ENCODE data around the gene ABCC3. TPM values are rescaled to one million over a fixed set of nuclear protein-coding genes. Genes with fewer than 3 reads are reported as not detected.

The ABCC3 gene
- total RNA-seq, 1 donor from 2014 or later, result 1.2 TPM

DNA sequence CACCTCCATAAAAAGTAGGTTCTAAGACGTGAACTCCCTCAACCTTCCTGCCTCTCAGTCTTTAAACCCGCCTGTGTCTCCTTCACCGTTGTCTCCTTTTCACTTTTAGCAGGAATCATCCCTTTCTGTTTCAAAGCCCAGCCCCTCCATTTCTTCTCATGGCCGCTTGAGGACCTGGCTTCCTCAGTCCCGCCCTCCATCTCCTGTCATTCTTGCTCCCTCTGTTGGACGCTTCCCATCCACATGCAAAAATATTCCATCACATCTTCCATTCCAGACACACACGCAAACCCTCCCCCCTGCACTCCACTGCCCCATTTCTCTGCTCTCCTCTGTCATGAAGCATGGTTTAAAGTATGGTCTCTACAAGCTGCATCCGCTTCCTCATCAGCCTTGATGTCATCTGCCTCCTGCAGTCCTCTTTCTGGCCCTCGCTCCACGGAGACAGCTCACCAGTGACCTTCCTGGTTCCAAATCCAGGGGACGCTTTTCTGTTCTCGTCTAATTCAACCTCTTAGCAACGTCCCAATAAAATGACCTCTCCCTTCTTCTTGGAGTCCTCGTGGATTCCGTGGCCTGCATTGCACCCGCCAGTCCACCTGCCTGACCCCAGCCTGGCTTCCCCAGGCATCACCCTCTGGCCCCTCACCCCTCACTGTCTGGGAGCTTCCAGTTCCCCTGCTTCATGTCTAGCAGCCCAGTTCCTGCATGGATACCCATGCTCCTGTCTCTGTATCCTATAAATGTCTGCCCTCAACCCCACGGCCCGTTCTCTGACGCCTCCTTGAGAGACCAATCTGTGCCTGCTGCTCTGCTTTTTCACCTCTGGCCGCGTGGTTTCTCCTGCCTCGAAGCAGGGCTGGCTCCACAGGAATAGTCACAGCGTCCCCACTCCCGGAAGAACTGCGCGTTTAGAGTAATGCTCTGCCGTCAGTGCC is 46.9 kb downstream of the ABCC3 start:
- Mint-ChIP-seq H3K36me3 (no peaks in the 10 kb centered on the region), H3K9me3 (no peaks in the 10 kb centered on the region), H3K4me1 (peaks cover 11% of the 10 kb centered on the region), H3K27ac (no peak overlapping the region), H3K27me3 (ENCODE audit: low read depth) (no peaks in the 10 kb centered on the region), H3K4me3 (no peak overlapping the region)
- DNase-seq (ENCODE audit: low spot score in 2 of 2, unreplicated experiment in 2 of 2), result peak in 1 of 2 experiments; percentile 60
- TF ChIP-seq, protein P1, sequence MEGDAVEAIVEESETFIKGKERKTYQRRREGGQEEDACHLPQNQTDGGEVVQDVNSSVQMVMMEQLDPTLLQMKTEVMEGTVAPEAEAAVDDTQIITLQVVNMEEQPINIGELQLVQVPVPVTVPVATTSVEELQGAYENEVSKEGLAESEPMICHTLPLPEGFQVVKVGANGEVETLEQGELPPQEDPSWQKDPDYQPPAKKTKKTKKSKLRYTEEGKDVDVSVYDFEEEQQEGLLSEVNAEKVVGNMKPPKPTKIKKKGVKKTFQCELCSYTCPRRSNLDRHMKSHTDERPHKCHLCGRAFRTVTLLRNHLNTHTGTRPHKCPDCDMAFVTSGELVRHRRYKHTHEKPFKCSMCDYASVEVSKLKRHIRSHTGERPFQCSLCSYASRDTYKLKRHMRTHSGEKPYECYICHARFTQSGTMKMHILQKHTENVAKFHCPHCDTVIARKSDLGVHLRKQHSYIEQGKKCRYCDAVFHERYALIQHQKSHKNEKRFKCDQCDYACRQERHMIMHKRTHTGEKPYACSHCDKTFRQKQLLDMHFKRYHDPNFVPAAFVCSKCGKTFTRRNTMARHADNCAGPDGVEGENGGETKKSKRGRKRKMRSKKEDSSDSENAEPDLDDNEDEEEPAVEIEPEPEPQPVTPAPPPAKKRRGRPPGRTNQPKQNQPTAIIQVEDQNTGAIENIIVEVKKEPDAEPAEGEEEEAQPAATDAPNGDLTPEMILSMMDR (IDR thresholded peaks at IDR 0.05; ENCODE audit: unreplicated experiment), result peak; percentile 34

DNA sequence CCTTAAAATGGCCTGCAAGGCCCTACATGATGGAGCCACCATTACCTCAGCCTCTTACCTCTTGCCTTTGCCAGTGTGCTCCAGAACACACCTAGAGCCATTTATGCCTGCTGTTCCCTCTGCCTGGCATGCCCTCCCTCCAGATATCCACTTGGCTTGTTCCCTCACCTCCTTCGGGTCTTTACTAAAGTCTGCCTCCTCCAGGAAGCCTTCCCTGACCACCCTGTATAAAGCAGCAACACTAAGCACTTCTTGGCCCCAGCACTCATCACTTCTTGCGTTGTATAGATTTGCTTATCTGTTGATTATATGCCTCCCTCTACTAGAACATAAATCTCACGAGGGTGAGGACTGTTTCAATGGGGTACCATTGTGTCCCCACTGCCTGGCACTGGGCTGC is 47.8 kb downstream of the ABCC3 start:
- DNase-seq (ENCODE audit: low spot score in 2 of 2, unreplicated experiment in 2 of 2), result no peak
- Mint-ChIP-seq H3K9me3 (no peaks in the 10 kb centered on the region), H3K4me1 (peaks cover 16% of the 10 kb centered on the region), H3K36me3 (no peaks in the 10 kb centered on the region), H3K27me3 (ENCODE audit: low read depth) (no peaks in the 10 kb centered on the region), H3K27ac (no peak overlapping the region), H3K4me3 (no peak overlapping the region)
- TF ChIP-seq, protein P1 (IDR thresholded peaks at IDR 0.05; ENCODE audit: unreplicated experiment), result no peak

DNA sequence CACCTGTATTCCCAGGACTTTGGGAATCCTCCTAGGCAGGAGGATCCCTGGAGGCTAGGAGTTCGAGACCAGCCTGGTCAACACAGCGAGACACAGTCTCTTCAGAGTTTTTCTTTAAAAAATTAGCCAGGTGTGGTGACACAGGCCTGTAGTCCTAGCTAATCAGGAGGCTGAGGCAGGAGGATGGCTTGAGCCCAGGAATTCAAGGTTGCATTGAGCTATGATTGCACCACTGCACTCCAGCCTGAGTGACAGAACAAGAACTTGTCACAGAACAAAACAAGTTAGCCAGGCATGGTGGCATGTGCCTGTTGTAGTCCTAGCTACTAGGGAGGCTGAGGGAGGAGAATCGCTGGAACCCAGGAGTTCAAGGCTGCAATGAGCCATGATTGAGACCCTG is 48.3 kb downstream of the ABCC3 start:
- no peaks in the 10 kb centered on the region for H3K36me3 Mint-ChIP-seq
- no peak overlapping the region for H3K4me3 Mint-ChIP-seq
- no peaks in the 10 kb centered on the region for H3K9me3 Mint-ChIP-seq
- no peak for DNase-seq (ENCODE audit: low spot score in 2 of 2, unreplicated experiment in 2 of 2)
- no peak overlapping the region for H3K27ac Mint-ChIP-seq
- H3K4me1 Mint-ChIP-seq, result peaks cover 16% of the 10 kb centered on the region
- no peaks in the 10 kb centered on the region for H3K27me3 Mint-ChIP-seq (ENCODE audit: low read depth)
- TF ChIP-seq, protein P1 (IDR thresholded peaks at IDR 0.05; ENCODE audit: unreplicated experiment), result no peak

DNA sequence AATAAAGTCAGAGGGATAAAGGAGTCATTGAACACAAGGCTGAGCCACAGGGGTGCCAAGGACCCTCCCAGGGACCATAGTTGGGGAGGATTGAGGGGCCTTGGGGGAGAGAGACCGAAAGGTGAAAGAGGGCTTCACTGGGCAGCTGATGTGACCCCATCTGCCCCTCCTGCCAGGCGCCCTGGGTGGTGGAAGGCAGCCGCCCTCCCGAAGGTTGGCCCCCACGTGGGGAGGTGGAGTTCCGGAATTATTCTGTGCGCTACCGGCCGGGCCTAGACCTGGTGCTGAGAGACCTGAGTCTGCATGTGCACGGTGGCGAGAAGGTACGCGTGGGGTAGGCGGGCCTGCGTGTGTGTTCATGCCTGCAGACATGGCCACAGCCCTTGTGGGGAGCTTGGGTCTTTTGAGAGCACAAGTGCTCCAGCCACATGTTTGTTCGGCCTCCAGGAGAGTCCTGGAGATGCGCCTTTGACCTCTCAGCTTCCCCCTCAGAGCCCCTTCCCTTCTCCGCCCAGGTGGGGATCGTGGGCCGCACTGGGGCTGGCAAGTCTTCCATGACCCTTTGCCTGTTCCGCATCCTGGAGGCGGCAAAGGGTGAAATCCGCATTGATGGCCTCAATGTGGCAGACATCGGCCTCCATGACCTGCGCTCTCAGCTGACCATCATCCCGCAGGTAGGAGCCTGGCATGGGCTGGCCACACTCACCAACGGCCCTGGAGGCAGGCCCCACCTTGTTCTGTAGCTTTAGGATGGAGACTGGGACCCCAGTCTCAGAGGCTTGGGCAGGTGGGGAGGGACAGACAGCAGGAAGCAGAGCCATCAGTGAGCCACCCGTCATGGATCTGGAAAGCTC is 49.0 kb downstream of the ABCC3 start:
- no peaks in the 10 kb centered on the region for H3K9me3 Mint-ChIP-seq
- DNase-seq (ENCODE audit: low spot score in 2 of 2, unreplicated experiment in 2 of 2), result no peak
- TF ChIP-seq, protein P1 (IDR thresholded peaks at IDR 0.05; ENCODE audit: unreplicated experiment), result no peak
- H3K27ac Mint-ChIP-seq, result no peak overlapping the region
- H3K4me1 Mint-ChIP-seq, result peaks cover 16% of the 10 kb centered on the region
- no peaks in the 10 kb centered on the region for H3K27me3 Mint-ChIP-seq (ENCODE audit: low read depth)
- no peak overlapping the region for H3K4me3 Mint-ChIP-seq
- H3K36me3 Mint-ChIP-seq, result no peaks in the 10 kb centered on the region

DNA sequence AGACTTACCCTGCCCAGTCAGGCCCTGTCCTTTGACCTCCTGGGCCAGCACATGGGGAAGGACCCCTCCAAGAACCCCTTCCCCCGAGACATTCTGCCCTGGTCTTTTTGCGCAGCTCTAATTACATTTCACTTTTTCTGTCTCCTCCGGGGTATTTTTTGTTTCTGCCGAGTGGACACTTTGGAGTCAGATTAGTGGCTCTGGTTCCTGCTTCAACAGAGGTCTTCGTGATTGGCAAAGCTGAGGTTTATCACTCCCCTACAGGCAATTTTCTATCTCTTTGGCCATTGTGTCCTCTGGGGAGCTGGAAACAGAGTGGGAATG is 49.6 kb downstream of the ABCC3 start:
- Mint-ChIP-seq H3K4me3 (no peak overlapping the region), H3K36me3 (no peaks in the 10 kb centered on the region), H3K9me3 (no peaks in the 10 kb centered on the region), H3K27ac (no peak overlapping the region), H3K27me3 (ENCODE audit: low read depth) (no peaks in the 10 kb centered on the region), H3K4me1 (peaks cover 16% of the 10 kb centered on the region)
- TF ChIP-seq, protein P1 (IDR thresholded peaks at IDR 0.05; ENCODE audit: unreplicated experiment), result no peak
- DNase-seq (ENCODE audit: low spot score in 2 of 2, unreplicated experiment in 2 of 2), result no peak

Measured in mesothelial cell of epicardium (in vitro differentiated cells).